M059J (cell line): Measurements from ENCODE around the gene CHST15. TPM values are rescaled to one million over a fixed set of nuclear protein-coding genes. Genes with fewer than 3 reads are reported as not detected.

Experiments
- DNase-seq: peaks from one replicate; pipeline ENCODE4 v3.0.0-alpha.2; 2012; ENCODE audit warnings: low read depth
- total RNA-seq: library from RNA; depleted of rRNA; stranded (reverse); fragments of >200 nt; shearing (Covaris generic); gene quantifications from 2 replicates; pipeline ENCODE4 v1.2.3, GENCODE V29; 2014

Gene CHST15
- total RNA-seq, 1 experiment from 2014 or later: 15.6 TPM

DNA sequence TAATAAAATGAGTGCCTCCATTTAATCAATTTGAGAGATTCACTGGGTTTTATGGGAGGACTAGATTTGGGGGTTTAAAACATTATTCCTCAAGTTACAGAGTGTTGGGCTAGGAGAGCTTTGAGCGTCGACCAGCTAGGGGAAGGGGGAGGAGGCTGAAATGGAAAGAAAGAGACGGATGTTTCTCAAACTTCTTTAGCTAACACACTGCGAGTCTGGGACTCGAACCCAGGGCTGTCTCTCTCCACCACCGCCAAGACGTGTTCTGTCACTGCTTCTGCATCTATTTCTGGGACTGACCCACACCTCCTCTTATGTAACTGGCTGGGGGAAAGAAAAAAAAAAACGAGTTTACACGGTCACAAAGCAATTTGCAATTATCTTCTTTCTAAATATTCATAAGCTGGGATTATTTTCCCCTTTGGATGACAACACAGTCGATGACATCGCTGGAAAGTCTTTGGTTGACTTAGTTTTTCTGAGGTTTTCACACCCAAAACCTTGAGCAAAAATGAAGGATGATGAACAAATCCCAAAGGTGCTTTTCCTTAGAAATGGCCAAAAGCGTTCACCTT, 27.2 kb downstream of the CHST15 start:
- DNase-seq: no peak

DNA sequence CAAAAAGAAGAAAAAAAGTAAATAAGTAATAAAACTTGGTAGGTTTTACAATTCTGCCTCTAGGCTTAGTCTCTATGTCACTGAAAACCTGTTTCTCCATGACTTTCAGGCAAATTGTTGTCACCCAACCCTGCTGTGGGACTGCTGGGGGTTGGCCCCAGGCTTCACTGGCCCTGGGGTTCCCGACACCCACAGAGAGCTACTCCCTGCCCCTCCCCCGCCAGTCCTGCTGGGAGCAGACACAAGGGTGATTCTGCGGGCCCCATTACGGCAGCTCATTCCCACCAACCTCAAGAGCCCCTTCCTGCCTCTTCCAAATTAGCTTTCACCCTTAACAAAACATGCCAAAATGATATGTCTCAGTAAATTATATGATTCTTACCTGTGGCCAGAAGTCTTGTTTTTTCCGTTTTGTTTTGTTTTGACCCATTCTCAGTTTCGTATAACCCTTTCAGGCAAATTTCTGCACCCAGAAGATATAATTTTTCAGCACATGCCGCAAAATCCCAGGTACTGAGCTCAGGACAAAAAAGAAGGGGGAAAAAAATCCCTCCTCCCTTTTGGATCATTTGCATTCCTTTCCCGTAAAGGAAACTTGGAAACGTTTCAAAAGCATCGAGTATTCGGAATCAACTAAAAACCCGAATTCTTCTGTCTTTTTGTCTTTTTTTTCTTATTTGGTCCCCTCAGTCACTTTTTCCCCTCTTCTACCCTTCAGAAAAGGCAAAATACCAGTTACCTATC, 27.8 kb downstream of the CHST15 start:
- DNase-seq: no peak

DNA sequence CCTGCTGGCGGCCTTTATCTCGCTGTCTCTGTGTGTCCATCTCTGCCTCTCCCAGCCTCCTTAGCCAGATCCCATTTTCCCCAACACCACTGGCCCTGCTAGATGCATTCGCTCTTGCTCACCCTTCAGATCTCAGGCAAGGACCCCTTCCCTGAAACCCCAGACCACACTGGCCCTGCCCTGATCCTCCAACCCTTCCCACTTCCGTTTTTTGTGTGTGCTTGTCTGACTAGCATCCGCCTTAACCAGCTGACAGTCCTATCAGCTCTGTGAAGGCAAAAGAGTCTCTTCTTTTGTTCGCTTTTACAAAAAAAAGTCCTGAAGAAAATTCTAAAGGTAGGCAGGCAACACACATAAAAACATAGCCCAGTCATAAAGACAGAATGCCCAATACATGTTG, 28.7 kb downstream of the CHST15 start:
- no peak for DNase-seq

DNA sequence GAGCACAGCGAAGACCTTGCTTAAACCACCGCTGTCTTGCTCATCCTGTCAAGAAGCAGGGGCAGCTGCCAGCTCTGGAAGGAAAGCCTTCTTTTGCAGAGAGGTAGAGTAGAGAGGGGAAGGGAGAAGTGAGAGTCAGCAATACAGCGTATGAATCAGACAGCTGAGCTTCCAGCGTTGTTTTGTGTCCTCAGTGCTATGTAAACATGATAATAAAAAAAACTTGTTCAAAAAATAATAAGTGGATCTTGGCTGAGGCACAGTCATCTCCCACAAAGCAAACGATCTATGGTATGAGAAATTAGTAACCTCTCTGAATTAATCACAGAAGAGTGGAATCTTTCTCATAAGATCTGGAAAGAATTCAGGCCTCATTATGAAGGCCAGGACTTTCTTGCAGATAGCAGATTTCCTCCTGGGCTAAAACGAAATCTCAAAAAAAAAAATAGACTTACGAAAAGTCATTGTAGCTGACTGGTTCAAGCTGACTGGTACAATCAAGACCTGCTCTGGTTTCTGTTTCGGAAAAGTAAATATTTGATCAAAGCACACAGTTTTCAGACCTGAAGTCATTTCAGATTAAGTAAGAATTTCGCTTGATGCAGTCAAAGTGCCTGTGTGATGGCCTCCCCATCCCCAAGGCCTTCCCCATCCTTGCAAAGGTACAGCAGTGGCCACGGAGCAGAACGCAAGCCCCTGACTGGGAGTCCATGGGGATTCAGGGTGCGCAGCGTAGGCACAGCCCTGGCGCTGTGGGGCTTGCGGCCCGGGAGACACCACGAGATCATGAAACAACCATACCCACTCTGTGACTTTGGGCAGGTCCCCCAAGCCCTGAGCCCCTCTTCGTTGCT, 29.4 kb downstream of the CHST15 start:
- DNase-seq: peak; percentile 87

DNA sequence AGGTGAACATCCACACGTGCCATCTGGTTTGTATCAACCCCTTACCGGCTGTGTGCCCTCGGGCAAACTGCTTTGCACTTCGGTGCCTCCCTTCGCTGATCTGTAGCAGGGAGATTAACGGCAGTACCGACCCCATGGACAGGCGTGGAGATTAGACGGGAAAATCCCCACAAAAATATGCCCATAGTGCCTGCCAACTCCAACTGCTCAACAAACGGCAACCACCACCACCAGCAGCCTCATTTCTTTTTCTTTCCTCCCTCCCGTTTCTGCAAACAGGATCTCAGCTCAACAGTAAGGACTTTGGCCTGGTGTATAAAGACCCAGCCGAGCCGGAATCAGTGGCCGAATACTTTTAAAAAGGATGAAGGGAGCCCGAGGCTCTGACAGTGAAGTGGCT, 31.0 kb downstream of the CHST15 start:
- DNase-seq: no peak

DNA sequence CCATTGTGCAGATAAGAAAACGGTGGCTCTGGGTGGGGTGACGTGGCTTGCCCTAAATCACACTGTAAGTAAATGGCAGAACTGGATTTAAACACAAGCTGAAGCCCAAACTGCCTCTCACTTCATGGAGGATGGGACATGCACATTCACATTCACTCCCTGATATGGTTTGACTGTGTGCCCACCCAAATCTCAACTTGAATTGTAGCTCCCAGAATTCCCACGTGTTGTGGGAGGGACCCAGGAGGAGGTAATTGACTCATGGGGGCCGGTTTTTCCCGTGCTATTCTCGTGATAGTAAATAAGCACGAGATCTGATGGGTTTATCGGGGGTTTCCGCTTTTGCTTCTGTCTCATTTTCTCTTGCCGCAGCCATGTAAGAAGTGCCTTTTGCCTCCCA, 32.4 kb downstream of the CHST15 start:
- no peak for DNase-seq

DNA sequence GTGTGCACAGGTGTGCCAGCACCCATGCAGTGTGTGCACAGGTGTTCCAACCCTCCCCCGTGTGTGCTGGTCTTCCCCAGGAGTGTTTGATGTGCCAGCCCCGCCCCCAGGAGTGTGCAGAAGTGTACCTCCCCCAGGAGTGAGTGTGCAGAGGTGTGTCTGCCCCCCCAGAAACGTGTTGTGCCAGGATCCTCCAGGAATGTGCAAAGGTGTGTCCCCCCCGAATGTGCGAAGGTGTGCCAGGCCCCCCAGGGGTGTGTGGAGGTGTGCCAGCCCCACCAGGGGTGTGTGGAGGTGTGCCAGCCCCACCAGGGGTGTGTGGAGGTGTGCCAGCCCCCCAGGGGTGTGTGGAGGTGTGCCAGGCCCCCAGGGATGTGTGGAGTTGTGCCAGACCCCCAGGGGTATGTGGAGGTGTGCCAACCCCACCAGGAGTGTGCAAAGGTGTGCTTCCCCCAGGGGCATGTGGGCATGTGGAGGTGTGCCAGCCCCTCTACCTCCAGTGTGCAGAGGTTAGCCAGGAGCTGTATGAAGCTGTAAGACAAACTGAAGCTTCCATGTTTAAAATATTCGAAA, 33.2 kb downstream of the CHST15 start:
- DNase-seq: no peak

DNA sequence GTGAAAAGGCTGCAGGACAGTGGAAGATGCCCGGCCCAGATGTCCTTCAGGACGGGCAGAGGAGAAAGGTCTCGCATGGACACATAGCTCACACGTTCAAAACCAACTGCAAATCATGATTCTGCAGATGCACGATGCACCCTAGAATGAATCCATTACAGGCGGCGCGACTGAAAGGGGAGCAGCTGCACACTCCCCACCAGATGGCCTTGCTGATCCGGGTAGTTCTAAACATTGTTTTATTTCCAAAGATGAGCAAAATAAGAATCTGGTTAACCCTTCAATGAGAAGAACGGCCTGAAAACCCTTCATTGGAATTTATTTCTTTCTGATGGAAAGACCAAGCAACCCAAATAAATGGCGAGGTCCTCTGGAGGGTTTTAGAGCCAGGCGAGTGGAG, 33.8 kb downstream of the CHST15 start:
- no peak for DNase-seq

DNA sequence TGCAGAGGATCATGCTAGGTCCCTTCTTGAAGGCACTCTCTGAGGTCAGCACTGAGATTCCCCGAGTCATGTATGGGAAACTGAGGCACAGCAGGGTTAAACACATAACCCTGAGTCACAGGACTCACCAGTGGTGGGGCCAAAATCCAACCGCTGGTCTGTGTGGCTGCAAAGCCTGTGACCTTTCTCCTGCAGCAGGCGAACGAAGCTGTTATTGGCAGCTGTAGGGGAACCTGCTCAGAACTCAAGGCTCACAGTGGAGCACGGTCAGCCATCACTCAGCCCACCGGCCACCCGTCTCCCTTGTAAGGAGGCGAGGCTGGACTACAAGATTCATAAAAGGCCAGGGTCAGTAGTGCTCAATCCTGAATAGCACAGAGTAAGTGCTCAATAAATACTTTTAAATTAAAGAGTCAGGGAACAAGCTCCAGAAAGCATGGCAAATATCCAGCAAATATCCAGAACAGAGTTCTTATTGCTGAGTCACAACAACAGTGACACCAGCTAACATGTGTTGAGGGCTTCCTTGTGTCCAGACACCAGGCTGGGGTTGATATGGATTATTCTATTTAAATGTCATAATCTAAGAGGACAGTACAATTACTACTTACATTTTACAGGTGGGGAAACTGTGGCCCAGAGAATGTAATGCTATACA, 34.9 kb downstream of the CHST15 start:
- peak; percentile 12 for DNase-seq

DNA sequence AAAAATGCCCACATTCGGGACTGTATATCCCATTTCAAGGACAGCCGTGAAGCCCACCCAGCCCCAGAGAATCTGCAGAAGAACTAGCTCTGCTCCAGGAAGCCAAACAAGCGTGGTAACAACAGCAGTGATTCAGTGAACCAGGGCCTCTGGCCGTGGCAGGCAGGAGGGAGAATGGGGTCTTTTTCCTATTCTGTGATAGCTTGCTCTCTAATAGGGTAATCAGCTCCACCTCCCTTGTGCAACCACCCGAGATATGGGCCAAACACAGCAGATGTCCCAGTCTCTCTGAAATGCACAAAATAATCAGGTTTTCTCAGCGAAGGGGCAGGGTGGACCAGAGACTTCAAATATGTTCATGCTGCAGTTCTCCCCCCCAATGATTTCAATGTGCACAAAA, 35.8 kb downstream of the CHST15 start:
- no peak for DNase-seq

DNA sequence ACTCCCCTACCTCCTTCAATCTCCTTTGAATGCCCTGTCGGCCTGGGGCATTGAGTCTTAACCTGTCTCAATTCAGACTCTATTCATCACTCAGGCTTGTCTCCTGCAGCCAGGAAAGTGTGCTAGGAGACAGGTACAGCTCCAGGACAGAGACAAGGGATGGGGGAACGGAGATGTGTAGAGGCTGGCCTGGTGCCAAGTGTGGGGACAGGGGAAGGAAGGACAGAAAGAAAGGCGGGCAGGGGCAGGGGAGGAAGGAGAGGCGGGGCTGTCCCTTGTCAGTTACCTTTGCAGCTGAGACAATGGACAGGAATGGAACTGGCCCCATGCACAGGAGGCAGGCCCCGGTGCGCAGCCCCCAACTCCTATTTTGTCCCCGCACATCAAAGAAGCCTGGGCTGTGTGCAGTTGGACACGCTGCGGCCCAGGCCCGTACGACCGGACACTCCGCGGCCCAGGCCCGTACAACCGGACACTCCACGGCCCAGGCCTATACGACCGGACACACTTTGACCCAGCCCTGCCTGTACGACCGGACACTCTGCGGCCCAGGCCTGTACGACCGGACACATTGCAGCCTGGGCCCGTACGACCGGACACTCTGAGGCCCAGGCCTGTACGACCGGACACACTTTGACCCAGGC, 36.9 kb downstream of the CHST15 start:
- no peak for DNase-seq

DNA sequence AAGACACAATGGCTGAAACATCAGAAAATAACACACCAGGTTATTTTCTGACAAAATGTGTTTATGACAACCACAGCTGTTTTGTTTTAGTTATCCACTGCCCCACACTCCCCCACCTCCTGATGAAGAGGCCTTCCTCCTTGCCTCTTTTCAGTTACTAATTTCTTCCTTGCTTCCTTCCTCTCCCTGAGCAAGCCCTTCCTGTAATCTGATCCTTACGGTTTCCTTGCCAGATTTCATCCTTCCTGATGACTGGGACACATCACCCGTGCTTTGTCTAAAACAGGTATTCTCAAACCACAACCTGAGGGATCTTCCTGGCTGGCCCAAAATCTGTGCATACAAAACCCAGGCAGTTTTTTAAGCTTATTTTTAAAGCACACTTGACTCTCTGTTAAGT, 39.4 kb downstream of the CHST15 start:
- peak; percentile 63 for DNase-seq

DNA sequence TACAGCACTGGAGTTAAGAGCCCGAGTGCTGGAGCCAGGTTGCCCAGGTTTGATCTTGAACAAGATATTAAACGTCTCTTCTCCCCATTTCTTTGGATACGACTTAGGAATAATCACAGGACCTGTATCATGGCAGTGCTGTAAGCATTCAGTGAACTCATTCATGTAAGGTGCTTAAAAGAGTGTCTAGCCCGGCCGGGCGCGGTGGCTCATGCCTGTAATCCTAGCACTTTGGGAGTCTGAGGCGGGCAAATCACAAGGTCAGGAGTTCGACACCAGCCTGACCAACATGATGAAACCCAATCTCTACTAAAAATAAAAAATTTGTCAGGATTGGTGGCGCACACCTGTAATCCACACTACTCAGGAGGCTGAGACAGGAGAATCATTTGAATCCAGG, 40.8 kb downstream of the CHST15 start:
- no peak for DNase-seq

DNA sequence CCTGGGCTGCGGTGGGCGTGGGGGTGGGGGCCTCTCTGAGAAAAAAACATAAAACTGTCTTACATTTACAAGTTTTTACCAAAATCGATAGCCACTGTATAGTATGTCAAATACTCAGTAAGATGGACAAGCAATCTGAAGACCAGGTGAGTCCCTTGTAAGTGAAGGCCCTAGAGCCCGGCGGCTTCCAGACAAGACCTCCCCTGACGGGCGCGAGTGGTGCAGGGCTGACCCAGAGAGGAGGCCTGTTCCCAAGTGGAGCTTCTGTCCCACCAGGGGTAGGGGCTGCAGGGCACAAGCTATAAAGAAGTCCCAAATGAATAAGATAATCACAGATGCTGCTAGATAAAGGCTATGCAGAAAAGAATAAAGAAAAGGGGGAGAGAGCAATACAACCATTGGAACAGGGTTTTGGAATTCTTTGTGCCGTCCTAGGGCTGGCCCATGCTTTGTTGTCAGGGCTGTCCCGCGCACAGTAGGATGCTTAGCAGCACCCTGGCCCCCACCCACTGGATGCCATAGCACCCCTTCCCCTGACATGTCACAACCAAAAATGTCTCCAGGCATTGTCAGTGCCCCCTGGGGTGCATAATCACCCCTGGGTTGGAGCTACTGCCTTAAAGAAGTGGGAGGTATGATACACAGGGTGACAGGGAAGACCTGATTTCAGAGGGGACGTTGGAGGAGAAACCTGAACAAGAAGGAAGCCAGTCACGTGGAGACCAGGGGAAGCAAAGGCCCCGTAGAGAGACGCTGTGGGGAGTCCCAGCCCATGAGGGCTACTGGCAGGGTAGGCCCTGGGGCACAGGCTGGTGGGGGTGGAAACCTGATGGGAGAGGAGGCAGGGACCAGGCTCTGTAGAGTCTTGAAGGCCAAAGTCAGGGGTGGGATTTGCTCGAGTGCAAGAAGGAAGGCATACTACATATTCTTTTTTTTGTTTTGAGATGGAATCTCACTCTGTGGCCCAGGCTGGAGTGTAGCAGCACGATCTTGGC, 43.1 kb downstream of the CHST15 start:
- no peak for DNase-seq

DNA sequence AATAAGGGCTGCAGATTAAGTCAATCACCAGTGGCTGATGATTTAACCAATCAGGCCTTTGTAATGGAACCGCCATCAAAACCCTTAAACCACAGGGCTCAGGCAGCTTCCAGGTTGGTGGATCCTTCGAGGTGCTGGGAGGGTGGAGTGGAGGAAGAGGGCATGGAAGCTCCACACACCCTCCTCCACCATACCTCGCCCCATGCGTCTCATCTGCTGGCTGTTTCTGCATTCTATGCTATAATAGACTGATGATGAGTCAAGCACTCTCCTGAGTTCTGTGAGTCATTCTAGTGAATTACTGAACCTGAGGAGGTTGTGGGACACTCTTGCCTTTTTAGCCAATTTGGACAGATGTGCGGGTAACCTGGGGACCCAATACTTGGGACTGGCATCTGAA, 43.9 kb downstream of the CHST15 start:
- DNase-seq: peak; percentile 68

DNA sequence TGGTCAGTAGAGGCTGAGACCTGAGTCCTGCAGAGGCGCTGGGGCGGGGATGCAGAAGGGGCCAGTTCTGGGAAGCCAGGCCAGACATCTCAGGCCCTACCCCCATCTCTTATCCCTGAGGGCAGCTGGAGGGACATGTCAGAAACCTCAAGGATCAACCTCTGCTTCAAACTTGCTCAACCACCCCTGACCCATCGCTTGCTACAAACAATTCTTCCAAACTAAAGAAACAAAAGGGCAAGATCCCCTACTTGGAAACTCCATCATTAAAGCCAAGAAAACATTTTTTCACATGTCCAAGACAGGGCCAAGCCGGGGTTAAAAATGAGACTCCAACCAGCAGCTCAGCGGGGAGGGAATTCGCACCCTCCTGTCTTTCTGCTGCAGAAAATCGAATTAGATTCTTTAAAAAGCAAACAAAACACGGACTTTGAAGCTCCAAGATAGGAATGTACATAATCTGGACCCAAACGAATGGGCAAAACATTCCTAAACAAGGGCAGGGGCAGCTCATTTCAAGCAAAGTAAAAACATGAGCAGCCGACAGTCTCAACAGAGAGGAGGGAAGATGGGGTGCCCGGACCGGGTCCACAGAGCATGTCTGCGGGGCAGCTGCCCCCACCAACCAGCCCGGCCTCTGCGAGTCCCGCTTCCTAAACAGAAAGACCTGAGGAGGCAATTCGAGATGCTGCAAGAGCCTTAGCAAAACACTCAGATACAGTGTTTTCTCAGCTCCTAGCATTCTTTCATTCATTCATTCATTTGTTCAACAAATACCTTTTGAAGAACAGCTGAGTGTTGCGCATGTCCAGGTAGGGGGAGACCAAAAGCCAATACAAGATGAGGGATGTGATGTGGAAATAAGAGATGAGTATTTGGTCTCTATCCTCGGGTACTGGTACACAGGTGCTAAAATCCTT, 44.8 kb downstream of the CHST15 start:
- no peak for DNase-seq

DNA sequence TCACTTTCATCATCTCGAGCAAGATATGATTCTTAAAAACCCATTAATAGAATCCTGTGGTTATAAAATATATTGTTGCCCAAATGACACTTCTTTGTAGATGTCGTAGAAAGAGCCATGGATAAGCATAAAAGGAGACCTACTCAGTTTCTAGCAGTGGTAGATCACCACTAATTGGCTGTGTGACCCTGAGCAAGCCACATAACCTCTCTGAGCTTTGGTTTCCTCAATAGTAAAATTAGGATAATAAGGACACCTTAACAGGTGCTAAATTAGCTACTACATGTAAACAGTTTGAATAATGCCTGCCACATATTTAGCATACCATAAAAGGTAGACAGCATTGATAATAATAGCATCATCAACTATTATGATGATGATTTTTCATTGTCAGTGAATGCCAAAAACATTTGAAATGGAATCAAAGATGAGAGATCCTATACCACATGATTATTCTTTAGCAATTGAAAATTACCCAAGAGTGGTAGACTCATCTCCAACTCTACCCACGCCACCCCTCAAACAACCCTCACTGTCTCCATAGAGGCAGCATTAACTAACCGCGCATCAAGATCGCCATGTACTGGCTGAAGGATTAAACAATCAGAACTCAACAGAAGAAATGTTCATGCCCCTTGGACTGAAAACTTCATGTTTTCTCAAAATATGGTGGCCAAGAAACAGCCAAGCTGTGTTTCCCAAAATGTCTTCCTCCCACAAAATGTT, 45.8 kb downstream of the CHST15 start:
- DNase-seq: no peak

DNA sequence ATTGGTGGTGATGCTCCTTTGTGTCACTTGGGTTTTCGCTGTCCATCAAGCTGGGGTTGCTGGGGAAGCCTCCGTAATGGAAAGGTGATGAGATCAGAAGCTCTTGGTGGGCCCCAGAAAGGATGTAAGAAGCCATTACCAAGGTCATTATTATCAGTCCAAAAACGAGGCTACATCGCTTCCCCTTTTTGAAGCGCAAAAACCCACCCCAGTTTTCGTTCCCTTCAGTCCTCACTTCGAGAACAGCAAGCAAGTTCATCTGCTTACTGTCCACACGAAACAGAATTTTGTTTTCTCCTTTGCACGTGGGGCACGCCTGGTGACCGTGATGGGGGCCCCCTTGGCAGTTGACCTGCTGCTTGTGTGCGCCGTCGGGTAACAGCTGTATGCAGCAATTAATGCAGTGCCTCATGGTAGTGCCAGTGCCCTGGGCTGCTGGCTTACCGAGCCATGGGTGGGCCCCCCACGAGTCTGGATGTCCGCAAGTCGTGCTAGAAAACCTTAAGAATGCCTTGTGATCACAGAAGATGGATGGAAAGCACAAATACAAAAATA, 47.5 kb downstream of the CHST15 start:
- no peak for DNase-seq
